NCI-H146 treated with DMSO at 0.1 percent for 48 hours (cell line): ENCODE data around the gene ULBP1.
"Not testable (repeated sequence)": the region's sequence is repeated elsewhere in the genome, so short reads cannot be mapped to it uniquely, and the experiment has no call there.

ENCODE experiments used
- DNase-seq: peaks from one replicate; lab custom pipeline; 2025; ENCODE audit not compliant: unreplicated experiment; lab: John Stamatoyannopoulos, UW

The ULBP1 gene

GRCh38 chr6:149951096-149951495, 12.6 kb upstream of the ULBP1 start:
- no peak for DNase-seq

GRCh38 chr6:149951626-149952025, 12.1 kb upstream of the ULBP1 start:
- no peak for DNase-seq

- not testable (repeated sequence) for DNase-seq
Measured at GRCh38 chr6:149953390-149953789, 10.4 kb upstream of the ULBP1 start.

- DNase-seq = not testable (repeated sequence)
Measured at GRCh38 chr6:149953934-149954327, 9.8 kb upstream of the ULBP1 start.

- not testable (repeated sequence) for DNase-seq
Measured at GRCh38 chr6:149954328-149954983, 9.3 kb upstream of the ULBP1 start.

- DNase-seq = not testable (repeated sequence)
Measured at GRCh38 chr6:149954984-149955653, 8.6 kb upstream of the ULBP1 start.

GRCh38 chr6:149955654-149956317, 8.0 kb upstream of the ULBP1 start:
- not testable (repeated sequence) for DNase-seq

GRCh38 chr6:149958124-149958523, 5.6 kb upstream of the ULBP1 start:
- not testable (repeated sequence) for DNase-seq

- not testable (repeated sequence) for DNase-seq
Measured at GRCh38 chr6:149959806-149960205, 3.9 kb upstream of the ULBP1 start.

- DNase-seq = no peak
Measured at GRCh38 chr6:149960488-149960887, 3.3 kb upstream of the ULBP1 start.

- no peak for DNase-seq
Measured at GRCh38 chr6:149961728-149962425, 1.9 kb upstream of the ULBP1 start.

GRCh38 chr6:149962461-149963211, 1.1 kb upstream of the ULBP1 start:
- no peak for DNase-seq

GRCh38 chr6:149963212-149963461, 606 bp upstream of the ULBP1 start:
- DNase-seq = peak; percentile 78

GRCh38 chr6:149964308-149965193, 808 bp downstream of the ULBP1 start:
- DNase-seq = no peak

GRCh38 chr6:149965194-149966020, 1.7 kb downstream of the ULBP1 start:
- DNase-seq = no peak

GRCh38 chr6:149966319-149966718, 2.6 kb downstream of the ULBP1 start:
- DNase-seq = not testable (repeated sequence)

- no peak for DNase-seq
Measured at GRCh38 chr6:149967591-149967990, 3.8 kb downstream of the ULBP1 start.

- not testable (repeated sequence) for DNase-seq
Measured at GRCh38 chr6:149967999-149968398, 4.3 kb downstream of the ULBP1 start.

- DNase-seq = not testable (repeated sequence)
Measured at GRCh38 chr6:149968909-149969308, 5.2 kb downstream of the ULBP1 start.
